HG03520 (cell line): ENCODE results near the gene NES.

Experiments used
- ATAC-seq: cut with Tn5 transposase; IDR thresholded peaks from one replicate; pipeline ENCODE4 v1.9.1; 2021; ENCODE audit warnings: mild to moderate bottlenecking, moderate library complexity; ENCODE audit not compliant: unreplicated experiment

NES gene

GRCh38 chr1:156684227-156684782 is 7.1 kb upstream of the NES start:
- ATAC-seq, result no peak

- ATAC-seq, result no peak
Observed at GRCh38 chr1:156682166-156682890, 5.1 kb upstream of the NES start.

- no peak for ATAC-seq
Observed at GRCh38 chr1:156681196-156681960, 4.2 kb upstream of the NES start.

GRCh38 chr1:156680056-156680455 is 2.8 kb upstream of the NES start:
- ATAC-seq, result no peak

- no peak for ATAC-seq
Observed at GRCh38 chr1:156677616-156678596, 699 bp upstream of the NES start.

GRCh38 chr1:156676114-156676819 is 940 bp downstream of the NES start:
- ATAC-seq, result no peak

GRCh38 chr1:156675210-156676113 is 1.7 kb downstream of the NES start:
- ATAC-seq, result no peak

GRCh38 chr1:156673387-156674121 is 3.7 kb downstream of the NES start:
- ATAC-seq, result no peak

GRCh38 chr1:156671804-156672203 is 5.4 kb downstream of the NES start:
- no peak for ATAC-seq

- ATAC-seq, result no peak
Observed at GRCh38 chr1:156670791-156671190, 6.4 kb downstream of the NES start.

- ATAC-seq, result no peak
Observed at GRCh38 chr1:156670359-156670758, 6.8 kb downstream of the NES start.

GRCh38 chr1:156669794-156670193 is 7.4 kb downstream of the NES start:
- no peak for ATAC-seq

- ATAC-seq, result no peak
Observed at GRCh38 chr1:156668801-156669637, 8.2 kb downstream of the NES start.

- no peak for ATAC-seq
Observed at GRCh38 chr1:156667968-156668709, 9.1 kb downstream of the NES start.

- ATAC-seq, result no peak
Observed at GRCh38 chr1:156667610-156667967, 9.6 kb downstream of the NES start.

- ATAC-seq, result no peak
Observed at GRCh38 chr1:156666862-156667609, 10.2 kb downstream of the NES start.
